DMS 273 (cell line): ENCODE results near the gene SLC26A1.

Experiments used
- DNase-seq: peaks from one replicate; lab custom pipeline; 2025; ENCODE audit not compliant: unreplicated experiment; lab: John Stamatoyannopoulos, UW

SLC26A1 gene

GRCh38 chr4:966266-967112, 26.7 kb downstream of the SLC26A1 start:
- no peak for DNase-seq

- no peak for DNase-seq
Measured at GRCh38 chr4:965766-966134, 27.5 kb downstream of the SLC26A1 start.

GRCh38 chr4:965048-965765, 28.0 kb downstream of the SLC26A1 start:
- no peak for DNase-seq

- no peak for DNase-seq
Measured at GRCh38 chr4:964346-965025, 28.7 kb downstream of the SLC26A1 start.

- no peak for DNase-seq
Measured at GRCh38 chr4:963276-964225, 29.7 kb downstream of the SLC26A1 start.

GRCh38 chr4:962231-963208, 30.7 kb downstream of the SLC26A1 start:
- no peak for DNase-seq

- no peak for DNase-seq
Measured at GRCh38 chr4:961351-962230, 31.6 kb downstream of the SLC26A1 start.

GRCh38 chr4:960636-961350, 32.4 kb downstream of the SLC26A1 start:
- no peak for DNase-seq

GRCh38 chr4:960140-960635, 33.0 kb downstream of the SLC26A1 start:
- DNase-seq = no peak

- no peak for DNase-seq
Measured at GRCh38 chr4:959338-960139, 33.7 kb downstream of the SLC26A1 start.

GRCh38 chr4:958696-959337, 34.4 kb downstream of the SLC26A1 start:
- DNase-seq = no peak

- no peak for DNase-seq
Measured at GRCh38 chr4:958314-958665, 34.9 kb downstream of the SLC26A1 start.

- DNase-seq = no peak
Measured at GRCh38 chr4:957581-958313, 35.5 kb downstream of the SLC26A1 start.

- no peak for DNase-seq
Measured at GRCh38 chr4:957231-957580, 36.0 kb downstream of the SLC26A1 start.

GRCh38 chr4:956531-957230, 36.5 kb downstream of the SLC26A1 start:
- no peak for DNase-seq
